Measurements from ENCODE around the gene SDR42E1.

DNA sequence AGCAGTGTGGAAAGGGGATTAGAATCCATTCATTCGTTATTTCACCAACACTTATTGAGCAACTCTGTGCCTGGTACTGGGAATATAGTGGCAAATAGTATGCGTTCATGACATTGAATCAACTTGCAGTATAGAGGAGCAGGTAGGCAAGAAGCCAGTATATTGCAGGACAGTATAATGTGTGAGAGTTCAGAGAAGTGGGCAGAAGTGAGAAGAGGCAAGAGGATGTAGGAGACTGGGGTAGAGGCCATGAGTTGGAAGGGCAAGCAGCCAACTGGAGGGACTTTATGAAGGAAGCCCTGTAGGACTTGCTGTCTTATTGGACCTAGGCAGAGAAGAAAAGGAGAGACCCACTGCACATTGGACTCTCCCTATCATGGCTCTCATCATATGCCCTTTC, 36.1 kb upstream of the SDR42E1 start:
- TF ChIP-seq POLR2A (IDR thresholded peaks at IDR 0.05) (no peak), CTCF (IDR thresholded peaks at IDR 0.05) (no peak)
